HG02870 (cell line): Measurements from ENCODE around the gene TFCP2L1.

Source experiments
- ATAC-seq: cut with Tn5 transposase; IDR thresholded peaks from one replicate; pipeline ENCODE4 v1.9.1; 2021; ENCODE audit warnings: mild to moderate bottlenecking, moderate library complexity; ENCODE audit not compliant: unreplicated experiment

Gene TFCP2L1

DNA sequence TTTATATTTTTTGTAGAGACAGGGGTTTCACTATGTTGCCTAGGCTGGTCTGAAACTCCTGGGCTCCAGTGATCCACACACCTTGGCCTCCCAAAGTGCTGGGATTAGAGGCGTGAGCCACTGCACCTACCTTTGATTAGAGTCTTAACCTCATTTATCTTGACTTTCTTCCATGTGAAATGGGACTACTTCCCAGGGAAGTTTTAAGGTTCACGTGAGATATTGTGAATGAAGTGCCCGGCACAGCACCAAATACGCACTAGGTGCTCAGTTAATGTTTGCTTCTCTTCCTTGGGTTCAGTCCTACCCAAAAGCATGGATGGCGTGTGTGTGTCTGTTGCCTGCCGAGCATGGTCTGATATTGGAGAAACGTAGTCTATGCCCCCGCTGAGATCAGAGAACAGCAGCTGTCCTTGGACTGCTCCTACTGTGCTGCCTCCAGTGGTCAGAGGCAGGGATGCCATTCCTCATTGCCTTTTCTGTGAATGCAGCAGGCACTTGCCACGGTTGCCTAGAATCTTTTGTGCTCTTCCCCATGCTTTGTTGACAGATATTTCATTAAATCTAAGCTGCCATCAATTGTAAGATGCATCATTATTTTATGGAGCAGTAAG is 12.3 kb upstream of the TFCP2L1 start:
- no peak for ATAC-seq

DNA sequence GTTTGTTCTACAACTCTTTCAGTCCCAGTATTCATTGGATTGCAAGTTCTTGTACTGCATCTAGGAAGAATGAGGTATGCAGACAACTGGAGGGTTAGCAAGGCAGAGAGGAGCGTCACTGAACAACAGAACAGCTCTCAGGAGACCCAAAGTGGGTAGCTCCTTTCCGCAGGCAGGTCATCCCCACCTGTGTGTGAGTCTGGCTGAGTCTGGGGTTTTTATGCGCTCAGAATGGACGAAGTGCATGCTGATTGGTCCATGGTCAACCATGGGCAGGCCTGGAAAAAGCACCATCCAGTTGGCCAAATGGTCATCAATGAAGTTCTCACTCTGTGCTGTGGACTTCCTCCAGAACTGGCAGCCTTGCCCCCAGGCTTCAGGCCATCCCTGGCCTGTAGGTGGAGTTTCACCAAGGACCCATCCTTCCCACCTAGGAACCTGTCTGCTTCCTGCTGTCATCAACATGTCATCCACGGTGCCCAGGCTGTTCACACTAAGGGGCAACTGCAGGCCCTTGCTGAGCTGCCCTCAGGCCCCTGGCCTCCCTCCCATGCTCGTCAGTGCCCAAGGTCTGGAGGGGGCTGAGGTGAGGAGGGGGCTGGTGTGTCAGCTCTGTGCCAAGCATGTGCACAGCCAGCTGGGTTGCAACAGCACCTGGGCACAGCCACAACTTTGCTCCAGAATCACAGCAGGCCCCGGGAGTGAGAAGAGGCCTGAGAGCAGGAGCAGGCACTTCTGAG is 11.1 kb upstream of the TFCP2L1 start:
- ATAC-seq: no peak

DNA sequence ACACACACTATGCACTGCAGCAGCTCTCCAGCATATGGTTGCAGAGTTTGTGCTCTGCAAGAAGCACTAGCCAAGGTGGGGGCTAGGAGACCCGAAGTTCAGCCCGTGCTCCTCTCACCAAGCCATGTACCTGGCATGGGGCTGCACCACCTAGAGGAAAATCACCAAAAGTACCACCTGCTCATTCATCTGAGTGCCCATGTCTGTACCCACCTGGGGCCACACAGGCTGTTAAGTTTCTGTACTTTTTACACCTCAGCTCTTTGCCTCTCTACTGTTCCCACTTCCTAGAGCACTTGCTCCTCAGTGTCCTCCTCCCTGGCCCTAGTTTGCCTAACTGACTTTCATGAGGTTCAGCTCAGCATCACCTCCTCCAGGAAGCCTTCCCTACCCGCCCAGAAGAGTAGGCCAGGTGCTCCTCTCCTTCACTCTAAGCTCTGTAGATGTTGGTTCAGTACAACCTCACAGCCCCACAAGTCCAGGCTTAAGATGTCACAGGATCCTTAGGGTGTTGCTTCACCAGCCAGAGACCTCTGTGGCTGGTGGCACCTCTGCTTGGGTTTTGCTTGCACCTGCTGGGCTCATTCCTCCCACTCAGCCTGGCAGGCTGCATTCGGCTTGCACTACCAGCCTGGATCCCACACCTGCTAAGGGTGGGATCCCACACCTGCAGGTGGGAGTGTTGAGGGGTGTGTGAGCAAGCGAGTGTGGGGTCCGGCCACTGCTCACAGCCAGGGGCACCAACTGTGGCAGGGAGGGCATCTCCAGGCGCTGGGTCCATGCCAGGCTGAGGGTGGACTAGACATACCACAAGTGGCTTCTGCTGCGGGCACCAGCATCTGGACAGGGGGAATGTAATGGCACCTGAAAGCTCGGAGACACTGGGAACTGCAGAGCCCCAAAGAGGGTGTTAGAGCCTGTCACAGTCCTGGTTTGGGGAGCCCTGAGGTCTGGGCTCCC is 10.2 kb upstream of the TFCP2L1 start:
- ATAC-seq: no peak

DNA sequence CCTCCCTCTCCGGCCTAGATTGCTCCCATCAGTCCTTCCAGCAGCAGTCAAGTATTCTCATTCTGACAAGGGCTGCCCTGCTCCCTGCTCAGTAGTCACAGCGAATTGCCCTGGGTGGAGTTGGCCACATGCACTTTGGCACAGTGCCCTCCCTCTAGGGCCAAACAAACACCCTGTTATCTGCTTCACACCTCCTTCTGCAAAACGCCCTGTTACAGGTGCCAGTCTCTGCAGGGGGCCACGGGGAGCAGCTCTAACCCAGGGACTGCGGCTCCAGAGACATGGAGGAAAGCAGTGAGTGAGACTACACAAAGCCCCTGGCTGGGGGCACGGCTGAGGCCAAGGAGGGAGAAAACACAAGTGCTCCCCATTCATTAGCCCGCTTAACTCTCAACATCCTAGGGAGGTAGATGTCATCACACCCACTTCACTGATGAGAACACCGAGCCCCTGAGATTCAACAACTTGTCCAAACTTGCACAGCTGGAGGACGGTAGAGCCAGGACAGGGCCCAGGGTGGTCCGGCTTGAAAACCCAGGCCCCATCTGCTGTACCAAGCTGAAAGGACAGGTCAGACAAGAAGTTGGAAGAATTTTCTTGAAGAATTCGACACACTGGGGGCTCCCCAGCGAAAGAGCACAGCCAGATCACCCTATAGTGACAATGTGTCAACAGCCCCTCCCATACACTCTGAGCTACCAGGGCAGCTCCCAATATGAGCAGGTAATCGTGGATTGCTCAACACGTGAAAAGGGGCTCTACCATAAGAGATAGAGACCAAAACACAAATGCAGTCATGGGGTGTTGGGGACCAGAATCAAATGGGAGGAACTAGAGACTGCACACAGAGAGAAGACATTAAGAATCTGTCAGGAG is 8.7 kb upstream of the TFCP2L1 start:
- ATAC-seq: no peak

DNA sequence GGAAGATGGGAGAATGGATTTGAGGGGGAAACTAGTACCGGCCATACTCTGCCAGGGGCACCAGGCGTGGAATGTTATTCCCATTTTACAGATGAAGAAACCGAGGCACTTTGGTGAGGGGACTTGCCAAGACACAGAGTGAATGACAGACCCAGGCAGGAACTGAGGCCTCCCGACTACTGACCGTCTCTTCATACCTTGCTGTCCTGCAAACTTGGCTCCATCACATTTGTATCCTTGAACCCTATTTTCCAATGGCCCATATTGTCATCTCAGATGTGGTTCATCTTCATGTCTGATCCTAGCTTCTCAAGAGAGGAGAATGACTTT is 6.2 kb upstream of the TFCP2L1 start:
- ATAC-seq: no peak

DNA sequence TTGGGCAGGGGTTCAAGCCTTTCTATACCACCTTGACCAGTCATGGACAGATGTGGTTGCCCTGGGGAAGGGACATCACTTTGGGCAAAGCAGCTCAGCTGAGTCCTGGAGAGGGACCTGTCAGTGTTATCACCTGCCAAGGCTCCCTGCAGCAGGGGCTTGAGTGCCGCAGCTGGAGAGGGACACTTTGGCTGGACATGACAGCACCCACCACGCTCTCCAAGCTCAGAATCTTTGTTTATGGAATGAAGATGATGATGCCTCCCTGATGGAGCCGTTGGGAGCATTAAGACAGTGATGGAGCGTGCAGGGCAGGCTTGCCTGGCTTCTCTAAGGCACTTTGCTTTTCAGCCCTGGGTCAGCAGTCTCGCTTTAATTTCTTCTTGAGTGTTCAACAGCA is 4.3 kb upstream of the TFCP2L1 start:
- no peak for ATAC-seq

DNA sequence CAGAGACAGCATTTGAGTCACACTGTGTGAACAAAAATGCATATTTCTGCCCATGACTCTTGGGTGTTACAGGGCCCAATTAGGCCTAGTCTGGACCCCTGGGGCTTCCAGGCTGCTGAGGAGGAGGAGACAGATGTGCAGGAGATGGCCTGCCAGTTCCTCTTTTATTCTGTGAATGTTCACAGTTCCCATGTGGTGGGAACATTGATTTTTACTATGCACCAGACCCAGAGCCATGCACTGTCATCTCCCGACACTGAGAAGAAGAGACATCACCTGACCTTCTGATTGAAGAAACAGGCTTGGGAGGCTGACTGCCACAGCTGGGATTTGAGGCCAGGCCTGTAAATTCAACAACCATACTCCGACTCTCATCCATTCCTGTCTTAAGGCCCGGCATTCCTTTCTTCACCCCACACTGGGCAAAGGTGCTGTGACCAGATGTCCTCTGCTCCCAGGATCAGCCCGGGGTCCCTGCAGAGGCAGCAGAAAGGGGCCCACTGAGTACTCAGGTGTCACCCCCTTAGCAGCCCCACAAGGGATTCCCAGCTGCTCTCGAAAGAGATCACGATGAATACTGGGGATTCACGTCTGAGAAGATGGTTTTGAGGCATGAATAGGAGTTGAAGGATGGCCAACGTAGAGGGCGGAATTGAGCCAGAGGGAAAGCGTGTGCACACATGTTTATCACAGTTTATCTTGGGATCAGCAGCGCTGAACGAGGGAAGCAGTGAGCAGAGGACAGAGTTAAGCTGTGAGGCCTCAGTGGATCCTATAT is 3.6 kb upstream of the TFCP2L1 start:
- ATAC-seq: no peak

DNA sequence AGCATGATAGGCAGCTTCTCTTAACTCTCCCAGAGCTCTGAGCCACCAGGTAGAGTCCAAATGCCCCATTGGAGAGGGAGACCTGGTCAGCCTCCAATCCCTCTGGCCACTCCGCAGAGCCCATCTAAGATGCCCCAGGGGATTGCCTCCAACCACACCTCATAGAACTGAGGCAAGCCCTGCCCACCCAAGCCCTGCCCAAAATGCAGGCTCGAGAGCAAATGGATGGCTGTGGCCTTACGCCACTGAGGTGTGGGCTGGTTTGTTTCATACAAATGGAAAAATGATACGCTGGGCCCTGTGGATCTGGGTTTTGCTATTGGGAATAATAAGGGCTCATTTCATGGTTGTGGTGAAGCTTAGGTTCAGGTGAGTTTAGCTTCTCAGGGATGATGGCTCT is 3.0 kb upstream of the TFCP2L1 start:
- no peak for ATAC-seq

DNA sequence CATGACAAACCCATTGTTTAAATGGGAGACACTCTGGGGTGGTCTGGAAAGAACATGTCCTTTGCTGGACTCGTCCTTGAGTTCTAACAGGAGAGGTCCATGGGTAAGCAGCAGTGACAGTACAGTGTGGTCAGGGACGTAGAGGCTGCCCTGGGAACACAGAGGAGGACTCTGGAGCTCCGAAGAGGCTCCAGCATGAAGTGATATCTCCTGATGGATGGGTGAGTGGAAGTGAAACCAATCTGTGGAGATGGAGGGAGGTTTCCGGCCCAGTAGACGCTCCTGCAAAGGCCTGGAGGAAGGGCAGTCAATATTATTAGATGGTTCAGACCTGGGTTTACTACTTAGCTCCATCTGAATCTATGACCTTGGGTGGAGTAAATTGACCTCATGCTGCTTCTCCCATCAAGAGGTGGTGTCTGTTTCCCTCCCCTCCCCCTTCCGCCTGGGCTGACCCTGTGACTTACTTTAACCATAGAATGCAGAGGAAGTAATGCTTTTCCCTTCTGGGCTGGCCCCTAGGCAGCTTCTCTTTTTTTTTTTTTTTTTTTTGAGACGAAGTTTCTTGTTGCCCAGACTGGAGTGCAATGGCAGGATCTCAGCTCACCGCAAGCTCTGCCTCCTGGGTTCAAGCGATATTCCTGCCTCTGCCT is 2.3 kb upstream of the TFCP2L1 start:
- ATAC-seq: no peak

DNA sequence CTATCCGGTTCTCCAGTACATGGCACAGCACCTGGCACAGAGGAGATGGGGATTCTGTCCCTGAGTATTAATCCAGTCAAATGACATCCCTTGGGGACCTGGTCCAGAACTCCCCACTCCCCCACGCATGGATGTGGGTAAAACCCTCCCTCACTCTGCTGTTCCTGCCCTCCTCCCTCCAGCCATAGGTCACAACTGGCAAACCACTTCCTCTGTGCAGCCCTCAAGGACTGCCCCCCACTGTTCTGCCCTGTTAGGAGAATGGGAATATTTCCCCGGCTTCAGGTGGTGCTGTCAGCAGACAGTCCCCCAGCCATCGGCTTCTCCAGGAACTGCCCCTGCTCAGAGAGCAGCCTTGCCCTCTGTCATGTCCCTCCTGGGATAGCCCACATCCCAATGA is 1.5 kb upstream of the TFCP2L1 start:
- no peak for ATAC-seq

DNA sequence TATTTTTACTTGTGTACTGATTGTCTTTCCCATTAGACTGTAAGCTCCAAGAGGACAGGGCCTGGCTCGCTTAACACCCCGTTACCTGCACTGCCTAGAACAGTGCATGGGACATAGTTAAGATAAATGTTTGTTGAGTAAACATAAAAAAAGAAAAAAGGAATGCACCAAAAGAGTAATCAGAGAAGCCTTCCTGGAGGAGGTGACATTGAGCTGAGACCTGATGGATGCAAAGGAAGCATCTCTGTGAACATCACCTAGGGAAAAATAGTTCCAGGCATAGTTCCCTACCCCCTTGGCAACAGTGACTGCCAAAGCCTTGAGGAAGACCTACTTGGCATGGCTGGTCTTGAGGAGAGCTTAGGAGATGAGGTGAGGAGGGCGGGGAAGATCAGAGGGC is 924 bp upstream of the TFCP2L1 start:
- ATAC-seq: no peak

DNA sequence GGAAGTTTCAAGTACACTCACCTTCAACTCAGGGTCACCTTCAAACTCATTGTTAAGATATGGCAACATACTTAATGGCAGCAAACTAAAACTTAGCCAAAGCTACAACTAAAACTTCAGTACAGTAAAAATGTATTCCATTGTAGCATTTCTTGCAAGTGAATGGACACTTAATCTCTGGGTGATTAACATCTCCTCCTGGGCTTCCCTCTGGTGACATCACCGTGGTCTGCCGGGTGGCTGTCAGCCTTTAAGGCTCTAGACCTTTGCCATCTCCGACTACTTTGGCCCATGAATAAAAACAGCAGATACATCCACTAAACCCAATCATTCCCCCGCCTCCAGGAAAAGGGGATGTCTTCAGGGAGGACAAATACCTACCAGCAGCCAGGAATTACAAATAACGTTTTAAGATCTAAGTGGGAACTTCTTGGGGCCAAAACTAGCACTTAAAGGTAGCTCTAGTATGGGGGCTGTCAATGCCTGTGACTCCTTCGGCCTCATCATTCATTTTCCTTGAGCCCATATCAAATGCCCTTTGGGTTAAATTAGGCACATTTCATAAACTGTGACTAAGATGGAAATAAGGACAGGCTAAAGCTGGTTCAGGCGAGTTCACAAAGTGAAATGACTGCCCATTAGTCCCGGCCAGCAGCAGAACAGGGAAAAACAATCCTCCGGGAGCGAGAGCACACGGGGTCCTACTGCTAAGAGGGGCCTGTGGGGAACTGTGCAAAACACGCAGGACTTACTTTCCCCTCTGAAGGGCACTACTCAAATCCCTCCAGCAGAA is 1.1 kb downstream of the TFCP2L1 start:
- ATAC-seq: no peak

DNA sequence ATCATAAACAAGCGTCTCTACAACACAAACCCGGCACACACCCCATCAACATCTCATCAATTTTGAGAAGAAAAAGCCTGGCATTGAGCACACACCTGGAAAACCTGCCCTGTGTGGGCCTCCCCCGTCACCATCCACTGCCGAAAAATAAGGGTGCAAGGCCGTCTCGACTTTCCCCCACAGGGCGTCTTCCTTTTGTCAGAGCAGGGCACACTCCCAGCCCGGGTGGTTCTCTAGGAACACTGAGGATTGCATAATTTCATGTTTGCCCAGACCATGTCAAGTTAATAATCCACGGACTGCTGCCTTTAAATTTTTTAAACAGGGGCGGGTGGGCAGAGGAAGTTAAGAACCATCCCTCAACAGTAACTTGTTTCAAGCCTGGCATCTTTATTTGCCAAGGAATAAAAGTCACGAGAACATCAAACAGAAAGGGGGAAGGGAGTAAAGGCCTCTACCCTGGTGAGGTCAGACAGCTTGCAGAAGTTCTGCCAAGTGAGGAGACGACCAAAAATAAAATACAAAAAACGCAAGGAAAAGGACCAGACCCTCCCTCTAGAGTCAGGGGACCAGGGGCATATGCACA is 2.1 kb downstream of the TFCP2L1 start:
- no peak for ATAC-seq

DNA sequence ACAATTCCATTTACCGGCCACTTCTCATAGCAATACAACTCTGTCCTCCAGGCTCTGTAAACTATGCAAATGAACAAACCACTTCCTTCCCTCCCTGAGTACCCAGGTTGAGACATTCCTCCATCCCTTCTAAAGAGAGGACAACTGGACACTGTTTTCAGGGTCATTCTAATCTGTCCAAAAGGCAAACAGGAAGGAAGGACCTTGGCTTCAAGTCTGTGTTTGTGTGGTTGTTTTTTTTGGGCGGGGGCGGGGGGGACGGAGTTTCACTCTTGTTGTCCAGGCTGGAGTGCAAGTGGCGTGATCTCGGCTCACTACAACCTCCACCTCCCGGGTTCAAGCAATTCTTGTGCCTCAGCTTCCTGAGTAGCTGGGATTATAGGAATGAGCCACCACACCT is 3.3 kb downstream of the TFCP2L1 start:
- ATAC-seq: no peak

DNA sequence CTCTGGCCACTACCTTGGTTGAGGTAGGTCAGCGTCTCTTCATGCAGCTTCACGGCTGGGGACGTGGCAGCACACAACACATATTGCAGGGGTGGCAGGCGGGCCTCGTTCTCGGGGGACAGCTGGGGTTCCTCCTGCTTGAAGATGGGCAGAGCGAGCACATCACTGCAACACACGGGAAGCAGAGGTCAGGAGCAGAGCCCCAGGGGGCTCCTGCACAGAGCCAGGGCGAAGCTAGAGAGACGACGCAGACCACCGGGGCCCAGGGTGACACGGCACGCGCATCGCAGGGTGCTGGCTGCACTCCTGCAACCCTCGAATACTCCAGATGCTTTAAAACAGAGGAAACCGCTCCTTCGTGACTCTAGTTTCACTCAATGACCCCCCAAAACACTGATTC is 3.9 kb downstream of the TFCP2L1 start:
- no peak for ATAC-seq

DNA sequence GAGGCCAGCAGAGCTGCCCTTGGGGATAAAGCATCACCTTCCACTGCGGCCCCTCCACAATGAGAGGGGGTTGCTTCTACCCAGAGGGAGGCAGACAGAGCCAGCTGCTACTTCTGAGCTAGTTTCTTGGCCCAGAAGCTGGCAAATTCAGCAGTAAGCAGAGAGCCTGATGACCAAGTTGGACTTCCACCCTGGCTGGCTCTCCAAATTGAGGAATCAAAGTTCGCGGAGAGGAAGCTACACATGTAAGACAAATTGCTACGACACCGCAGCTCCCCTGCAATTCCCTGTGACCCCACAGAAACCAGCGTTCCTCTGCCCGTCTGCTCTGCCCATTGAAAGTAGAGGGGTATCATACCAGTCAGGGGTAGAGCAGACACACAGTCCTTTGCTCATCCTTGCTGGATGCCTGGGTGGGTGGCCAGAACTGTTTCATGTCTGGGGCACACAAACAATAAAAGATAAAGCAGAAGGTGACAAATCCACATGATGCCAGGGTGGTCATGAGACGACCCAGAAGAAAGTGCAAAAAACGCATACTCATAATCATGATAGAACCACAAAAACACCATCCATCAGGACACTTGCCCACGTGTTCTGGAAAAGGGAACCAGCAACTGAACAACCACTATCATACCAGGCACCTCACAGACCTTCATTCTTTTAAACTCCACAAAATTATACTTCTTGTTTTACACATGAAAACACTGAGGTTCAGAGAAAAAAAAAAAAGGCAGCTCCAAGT is 5.4 kb downstream of the TFCP2L1 start:
- ATAC-seq: no peak

DNA sequence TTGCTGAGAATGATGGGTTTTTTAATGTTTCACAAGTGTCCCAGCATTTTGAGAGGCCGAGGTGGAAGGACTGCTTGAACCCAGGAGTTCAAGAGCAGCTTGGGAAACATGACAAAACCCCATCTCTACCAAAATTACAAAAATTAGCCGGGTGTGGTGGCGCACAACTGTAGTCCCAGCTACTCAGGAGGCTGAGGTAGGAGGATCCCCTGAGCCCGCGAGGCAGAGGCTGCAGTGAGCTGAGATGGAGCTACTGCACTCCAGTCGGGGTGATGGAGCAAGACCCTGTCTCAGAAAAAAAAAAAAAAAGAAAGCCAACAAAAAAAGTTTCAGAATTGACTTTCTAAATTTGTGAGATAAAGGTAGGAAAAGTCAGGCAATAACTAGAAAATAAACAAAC is 8.7 kb downstream of the TFCP2L1 start:
- no peak for ATAC-seq

DNA sequence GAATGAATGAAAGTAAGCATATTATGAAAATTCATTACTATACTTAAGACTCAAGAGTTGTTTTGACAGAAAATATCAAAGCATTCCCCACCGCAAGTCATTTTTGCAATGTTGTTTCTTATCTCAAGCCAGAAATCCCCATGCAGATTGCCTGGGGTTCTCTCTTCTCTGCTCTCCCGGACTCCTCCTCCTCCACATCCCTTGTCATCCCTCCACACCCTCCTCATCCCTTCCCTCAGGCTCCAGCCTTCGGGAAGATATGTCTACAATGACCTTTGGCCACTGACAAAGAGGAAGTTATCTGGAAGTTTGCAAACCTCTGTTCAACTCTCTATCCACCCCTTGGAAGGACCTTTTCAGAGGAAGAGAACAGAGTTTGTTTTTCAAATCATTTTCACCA is 11.9 kb downstream of the TFCP2L1 start:
- no peak for ATAC-seq
